Measurements from ENCODE around the gene PCDHGA7.
"Not testable (repeated sequence)": the region's sequence is repeated elsewhere in the genome, so short reads cannot be mapped to it uniquely, and the experiment has no call there.

PCDHGA7 gene

DNA sequence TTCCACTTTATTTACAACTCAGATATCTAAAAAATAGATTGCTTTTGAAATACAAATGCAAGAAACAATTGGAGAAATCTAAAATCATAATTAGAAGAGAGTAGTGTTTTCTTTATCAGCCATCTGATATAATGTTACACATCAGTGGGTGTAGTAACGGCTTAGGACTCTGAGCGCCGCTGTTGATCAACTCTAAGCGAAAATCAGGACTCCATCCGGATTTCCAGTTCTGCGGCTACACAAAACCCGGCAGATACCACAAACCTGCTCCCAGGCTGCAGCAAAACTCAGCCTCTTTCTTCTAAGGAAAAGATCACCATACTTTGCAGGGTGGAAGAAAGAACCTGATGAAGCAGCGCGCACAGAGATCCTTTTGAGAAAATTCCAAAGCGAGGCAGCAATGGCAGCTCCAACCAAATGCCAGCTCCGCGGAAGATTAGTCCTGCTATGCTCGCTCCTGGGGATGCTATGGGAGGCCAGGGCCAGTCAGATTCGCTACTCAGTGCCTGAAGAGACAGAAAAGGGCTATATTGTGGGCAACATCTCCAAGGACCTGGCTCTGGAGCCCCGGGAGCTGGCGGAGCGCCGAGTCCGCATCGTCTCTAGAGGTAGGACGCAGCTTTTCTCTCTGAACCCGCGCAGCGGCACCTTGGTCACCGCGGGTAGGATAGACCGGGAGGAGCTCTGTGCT is 20.2 kb downstream of the PCDHGA7 start, which contains the start of gene PCDHGA9:
Gene PCDHGA9, plus strand, starts transcription at position 226 of the 691 bp plus-strand sequence. Its CDS starts 175 bp downstream, at position 401.
- DNase-seq, result no peak

DNA sequence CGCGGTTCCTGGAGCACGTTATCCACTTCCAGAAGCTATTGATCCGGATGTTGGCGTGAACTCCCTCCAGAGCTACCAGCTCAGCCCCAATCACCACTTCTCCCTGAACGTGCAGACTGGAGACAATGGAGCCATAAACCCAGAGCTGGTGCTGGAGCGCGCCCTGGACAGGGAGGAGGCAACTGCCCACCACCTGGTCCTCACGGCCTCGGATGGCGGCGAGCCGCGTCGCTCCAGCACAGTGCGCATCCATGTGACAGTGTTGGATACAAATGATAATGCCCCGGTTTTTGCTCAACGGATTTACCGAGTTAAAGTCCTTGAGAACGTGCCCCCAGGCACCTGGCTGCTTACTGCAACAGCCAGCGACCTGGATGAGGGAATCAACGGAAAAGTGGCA is 20.8 kb downstream of the PCDHGA7 start:
- no peak for DNase-seq

DNA sequence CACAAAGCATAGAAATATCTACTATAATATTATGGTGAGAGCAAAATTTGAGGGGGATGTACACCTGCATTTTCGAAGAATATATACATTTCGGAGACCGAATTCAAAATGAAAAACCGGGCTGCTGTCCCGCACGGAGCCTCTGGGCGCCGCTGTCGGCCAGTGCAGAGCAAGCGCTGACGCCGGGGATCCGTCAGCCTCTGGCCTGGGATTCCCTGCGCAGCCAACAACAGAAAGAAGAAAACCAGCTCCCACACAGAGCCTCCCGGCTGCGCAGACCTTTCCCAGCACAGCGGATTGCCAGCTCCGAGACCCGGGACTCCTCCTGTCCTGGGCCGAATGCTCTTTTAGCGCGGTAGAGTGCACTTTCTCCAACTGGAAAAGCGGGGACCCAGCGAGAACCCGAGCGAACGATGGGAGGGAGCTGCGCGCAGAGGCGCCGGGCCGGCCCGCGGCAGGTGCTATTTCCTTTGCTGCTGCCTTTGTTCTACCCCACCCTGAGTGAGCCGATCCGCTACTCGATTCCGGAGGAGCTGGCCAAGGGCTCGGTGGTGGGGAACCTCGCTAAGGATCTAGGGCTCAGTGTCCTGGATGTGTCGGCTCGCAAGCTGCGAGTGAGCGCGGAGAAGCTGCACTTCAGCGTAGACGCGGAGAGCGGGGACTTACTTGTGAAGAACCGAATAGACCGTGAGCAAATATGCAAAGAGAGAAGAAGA is 25.4 kb downstream of the PCDHGA7 start, which contains the start of gene PCDHGB6:
Gene PCDHGB6, plus strand, starts transcription at position 232 of the 716 bp plus-strand sequence. Its CDS starts 182 bp downstream, at position 414.
- not testable (repeated sequence) for DNase-seq

DNA sequence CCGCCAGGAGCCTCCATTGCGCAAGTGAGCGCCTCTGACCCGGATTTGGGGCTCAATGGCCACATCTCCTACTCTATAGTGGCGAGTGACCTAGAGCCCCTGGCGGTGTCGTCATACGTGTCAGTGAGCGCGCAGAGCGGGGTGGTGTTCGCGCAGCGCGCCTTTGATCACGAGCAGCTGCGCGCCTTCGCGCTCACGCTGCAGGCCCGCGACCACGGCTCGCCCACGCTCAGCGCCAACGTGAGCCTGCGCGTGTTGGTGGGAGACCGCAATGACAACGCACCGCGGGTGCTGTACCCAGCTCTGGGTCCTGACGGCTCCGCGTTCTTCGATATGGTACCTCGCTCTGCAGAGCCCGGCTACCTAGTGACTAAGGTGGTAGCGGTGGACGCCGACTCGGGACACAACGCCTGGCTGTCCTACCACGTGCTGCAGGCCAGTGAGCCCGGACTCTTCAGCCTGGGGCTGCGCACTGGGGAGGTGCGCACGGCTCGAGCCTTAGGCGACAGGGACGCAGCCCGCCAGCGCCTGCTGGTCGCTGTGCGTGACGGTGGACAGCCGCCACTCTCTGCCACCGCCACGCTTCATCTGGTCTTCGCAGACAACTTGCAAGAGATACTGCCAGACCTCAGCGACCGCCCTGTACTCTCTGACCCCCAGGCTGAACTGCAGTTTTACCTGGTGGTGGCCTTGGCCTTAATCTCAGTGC is 27.2 kb downstream of the PCDHGA7 start:
- no peak for DNase-seq

DNA sequence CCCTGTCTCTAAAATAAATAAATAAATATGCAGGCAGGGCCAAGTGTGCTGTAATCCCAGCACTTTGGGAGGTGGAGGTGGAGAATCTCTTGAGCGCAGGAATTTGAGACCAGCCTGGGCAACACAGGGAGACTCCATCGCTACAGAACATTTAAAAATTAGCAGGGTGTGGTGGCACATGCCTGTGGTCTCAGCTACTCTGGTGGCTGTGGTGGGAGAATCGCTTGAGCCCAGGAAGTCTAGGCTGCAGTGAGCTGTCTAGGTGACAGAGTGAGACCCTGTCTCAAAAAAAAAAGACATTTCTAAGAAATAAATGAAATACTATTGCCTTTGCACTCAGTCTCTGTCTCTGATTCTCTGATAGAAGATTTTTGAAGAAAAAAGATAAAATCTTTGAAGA is 29.0 kb downstream of the PCDHGA7 start:
- no peak for DNase-seq

DNA sequence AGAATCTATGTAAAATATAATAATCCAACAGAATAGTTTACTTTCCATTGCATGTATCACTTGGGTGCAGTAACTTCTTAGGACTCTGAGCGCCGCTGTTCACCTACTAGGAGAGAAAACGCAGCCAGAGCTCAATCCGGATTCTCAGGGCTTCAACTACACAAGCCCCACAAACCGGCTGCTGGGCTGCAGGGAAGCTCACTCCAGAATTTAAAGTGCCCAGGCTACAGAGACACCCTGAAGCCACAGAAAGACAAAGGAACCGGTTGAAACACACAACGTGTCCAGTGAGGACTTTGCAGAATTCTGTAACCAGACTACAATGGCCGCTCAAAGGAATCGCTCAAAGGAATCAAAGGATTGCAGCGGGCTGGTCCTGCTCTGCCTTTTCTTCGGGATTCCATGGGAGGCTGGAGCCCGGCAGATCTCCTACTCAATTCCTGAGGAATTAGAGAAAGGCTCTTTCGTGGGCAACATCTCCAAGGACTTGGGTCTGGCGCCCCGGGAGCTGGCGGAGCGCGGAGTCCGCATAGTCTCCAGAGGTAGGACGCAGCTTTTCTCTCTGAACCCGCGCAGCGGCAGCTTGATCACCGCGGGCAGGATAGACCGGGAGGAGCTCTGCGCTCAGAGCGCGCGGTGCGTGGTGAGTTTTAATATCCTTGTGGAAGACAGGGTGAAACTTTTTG is 30.5 kb downstream of the PCDHGA7 start, which contains the start of gene PCDHGA10:
Gene PCDHGA10, plus strand, starts transcription at position 134 of the 686 bp plus-strand sequence. Its CDS starts 189 bp downstream, at position 323.
- no peak for DNase-seq

DNA sequence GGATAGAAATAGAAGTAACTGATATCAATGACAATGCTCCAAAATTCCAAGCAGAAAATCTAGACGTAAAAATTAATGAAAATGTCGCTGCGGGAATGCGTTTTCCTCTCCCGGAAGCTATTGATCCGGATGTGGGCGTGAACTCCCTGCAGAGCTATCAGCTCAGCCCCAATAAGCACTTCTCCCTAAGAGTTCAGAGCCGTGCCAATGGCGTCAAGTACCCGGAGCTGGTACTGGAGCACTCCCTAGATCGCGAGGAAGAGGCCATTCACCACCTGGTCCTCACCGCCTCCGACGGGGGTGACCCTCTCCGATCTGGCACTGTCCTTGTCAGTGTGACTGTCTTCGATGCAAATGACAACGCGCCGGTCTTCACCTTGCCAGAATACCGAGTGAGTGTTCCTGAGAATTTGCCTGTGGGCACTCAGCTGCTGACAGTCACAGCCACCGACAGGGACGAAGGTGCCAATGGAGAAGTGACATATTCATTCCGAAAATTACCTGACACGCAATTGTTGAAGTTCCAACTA is 31.1 kb downstream of the PCDHGA7 start:
- DNase-seq, result no peak

DNA sequence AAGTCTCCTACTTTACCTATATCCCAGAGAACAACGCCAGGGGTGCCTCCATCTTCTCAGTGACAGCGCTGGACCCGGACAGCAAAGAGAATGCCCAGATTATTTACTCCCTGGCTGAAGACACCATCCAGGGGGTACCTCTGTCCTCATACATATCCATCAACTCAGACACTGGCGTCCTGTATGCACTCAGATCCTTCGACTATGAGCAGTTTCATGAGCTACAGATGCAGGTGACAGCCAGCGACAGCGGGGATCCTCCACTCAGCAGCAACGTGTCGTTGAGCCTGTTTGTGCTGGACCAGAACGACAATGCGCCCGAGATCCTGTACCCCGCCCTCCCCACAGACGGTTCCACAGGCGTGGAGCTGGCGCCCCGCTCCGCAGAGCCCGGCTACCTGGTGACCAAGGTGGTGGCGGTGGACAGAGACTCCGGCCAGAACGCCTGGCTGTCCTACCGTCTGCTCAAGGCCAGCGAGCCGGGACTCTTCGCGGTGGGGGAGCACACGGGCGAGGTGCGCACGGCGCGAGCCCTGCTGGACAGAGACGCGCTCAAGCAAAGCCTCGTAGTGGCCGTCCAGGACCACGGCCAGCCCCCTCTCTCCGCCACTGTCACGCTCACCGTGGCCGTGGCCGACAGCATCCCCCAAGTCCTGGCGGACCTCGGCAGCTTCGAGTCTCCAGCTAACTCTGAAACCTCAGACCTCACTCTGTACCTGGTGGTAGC is 32.2 kb downstream of the PCDHGA7 start:
- not testable (repeated sequence) for DNase-seq

DNA sequence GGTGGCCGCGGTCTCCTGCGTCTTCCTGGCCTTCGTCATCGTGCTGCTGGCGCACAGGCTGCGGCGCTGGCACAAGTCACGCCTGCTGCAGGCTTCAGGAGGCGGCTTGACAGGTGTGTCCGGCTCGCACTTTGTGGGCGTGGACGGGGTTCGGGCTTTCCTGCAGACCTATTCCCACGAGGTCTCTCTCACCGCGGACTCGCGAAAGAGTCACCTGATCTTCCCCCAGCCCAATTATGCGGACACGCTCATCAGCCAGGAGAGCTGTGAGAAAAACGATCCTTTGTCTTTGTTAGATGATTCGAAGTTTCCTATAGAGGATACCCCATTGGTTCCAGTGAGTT is 32.7 kb downstream of the PCDHGA7 start:
- DNase-seq, result not testable (repeated sequence)

DNA sequence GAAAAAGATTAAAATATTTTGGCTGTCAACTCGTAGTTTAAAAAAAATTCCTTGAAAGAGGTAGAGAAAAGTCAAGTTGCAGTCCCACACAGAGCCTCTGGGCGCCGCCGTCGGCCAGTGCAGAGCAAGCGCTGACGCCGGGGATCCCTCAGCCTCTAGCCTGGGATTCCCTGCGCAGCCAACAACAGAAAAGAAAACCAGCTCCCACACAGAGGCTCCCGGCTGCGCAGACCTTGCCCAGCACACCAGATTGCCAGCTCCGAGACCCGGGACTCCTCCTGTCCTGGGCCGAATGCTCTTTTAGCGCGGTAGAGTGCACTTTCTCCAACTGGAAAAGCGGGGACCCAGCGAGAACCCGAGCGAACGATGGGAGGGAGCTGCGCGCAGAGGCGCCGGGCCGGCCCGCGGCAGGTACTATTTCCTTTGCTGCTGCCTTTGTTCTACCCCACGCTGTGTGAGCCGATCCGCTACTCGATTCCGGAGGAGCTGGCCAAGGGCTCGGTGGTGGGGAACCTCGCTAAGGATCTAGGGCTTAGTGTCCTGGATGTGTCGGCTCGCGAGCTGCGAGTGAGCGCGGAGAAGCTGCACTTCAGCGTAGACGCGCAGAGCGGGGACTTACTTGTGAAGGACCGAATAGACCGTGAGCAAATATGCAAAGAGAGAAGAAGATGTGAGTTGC is 35.1 kb downstream of the PCDHGA7 start, which contains the start of gene PCDHGB7:
Gene PCDHGB7, plus strand, starts transcription at position 184 of the 679 bp plus-strand sequence. Its CDS starts 183 bp downstream, at position 367.
- DNase-seq, result not testable (repeated sequence)

DNA sequence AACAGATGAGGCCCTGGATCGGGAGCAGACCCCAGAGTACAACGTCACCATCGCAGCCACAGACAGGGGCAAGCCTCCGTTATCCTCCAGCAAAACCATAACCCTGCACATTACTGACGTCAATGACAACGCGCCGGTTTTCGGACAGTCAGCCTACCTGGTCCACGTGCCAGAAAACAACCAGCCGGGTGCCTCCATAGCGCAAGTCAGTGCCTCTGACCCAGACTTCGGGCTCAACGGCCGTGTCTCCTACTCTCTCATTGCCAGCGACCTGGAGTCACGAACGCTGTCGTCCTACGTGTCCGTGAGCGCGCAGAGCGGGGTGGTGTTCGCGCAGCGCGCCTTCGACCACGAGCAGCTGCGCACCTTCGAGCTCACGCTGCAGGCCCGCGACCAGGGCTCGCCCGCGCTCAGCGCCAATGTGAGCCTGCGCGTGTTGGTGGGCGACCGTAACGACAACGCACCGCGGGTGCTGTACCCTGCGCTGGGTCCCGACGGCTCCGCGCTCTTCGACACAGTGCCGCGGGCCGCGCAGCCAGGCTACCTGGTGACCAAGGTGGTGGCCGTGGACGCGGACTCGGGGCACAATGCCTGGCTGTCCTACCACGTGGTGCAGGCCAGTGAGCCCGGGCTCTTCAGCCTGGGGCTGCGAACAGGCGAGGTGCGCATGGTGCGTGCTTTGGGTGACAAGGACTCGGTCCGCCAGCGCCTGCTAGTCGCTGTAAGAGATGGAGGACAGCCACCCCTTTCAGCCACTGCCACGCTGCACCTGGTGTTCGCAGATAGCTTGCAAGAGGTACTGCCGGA is 36.7 kb downstream of the PCDHGA7 start:
- no peak for DNase-seq

DNA sequence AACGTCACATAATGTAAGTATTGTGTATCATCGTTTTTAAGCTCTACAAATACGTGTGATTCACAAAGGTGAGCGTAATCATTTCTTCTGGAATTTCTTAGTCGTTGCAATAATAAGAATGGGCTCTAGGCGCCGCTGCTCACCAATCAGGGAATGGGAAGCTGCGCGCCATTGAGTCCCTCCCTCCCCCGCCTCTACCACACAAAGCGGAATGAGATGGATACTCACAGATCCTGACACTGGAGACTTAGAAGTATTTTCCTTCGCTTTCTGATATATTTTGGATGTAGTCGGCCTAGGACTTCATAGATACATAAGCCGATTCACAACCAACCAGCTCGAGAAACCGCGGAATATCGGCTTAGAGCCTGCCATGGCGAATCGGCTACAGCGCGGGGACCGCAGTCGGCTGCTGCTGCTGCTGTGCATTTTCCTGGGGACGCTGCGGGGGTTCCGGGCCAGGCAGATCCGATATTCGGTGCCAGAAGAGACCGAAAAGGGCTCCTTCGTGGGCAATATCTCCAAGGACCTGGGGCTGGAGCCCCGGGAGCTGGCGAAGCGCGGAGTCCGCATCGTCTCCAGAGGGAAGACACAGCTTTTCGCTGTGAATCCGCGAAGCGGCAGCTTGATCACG is 38.4 kb downstream of the PCDHGA7 start, which contains the start of gene PCDHGA11:
Gene PCDHGA11, plus strand, starts transcription at position 197 of the 634 bp plus-strand sequence. Its CDS starts 177 bp downstream, at position 374.
- no peak for DNase-seq

DNA sequence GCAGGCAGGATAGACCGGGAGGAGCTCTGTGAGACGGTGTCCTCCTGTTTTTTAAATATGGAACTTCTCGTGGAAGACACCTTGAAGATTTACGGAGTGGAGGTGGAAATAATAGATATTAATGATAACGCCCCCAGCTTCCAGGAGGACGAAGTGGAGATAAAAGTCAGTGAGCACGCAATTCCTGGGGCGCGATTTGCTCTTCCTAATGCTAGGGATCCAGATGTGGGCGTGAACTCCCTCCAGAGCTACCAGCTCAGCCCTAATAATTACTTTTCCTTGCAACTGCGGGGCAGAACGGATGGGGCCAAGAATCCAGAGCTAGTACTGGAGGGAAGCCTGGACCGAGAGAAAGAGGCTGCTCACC is 38.9 kb downstream of the PCDHGA7 start:
- DNase-seq, result no peak

DNA sequence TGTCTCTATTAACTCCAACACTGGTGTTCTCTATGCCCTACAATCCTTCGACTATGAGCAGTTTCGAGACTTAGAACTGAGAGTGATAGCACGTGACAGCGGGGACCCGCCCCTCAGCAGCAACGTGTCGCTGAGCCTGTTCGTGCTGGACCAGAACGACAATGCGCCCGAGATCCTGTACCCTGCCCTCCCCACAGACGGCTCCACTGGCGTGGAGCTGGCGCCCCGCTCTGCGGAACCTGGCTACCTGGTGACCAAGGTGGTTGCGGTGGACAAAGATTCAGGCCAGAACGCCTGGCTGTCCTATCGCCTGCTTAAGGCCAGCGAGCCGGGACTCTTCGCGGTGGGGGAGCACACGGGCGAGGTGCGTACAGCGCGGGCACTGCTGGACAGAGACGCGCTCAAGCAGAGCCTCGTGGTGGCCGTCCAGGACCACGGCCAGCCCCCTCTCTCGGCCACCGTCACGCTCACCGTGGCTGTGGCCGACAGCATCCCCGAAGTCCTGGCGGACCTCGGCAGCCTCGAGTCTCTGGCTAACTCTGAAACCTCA is 40.3 kb downstream of the PCDHGA7 start:
- DNase-seq, result no peak

DNA sequence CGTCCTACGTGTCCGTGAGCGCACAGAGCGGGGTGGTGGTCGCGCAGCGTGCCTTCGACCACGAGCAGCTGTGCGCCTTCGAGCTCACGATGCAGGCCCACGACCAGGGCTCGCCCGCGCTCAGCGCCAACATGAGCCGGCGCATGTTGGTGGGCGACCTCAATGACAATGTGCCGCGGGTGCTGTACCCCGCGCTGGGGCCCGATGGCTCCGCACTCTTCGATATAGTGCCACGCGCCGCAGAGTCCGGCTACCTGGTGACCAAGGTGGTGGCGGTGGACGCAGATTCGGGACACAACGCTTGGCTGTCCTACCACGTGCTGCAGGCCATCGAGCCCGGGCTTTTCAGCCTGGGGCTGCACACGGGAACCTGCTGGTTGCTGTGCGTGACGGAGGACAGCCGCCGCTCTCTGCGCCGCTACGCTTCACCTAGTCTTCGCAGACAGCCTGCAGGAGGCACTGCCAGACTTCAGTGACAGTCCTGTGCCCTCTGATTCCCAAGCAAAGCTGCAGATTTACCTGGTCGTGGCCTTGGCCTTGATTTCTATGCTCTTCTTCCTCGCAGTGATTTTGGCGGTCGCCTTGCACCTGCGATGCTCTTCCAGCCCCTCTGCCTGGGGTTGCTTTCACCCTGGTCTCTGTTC is 45.4 kb downstream of the PCDHGA7 start:
- DNase-seq, result no peak

DNA sequence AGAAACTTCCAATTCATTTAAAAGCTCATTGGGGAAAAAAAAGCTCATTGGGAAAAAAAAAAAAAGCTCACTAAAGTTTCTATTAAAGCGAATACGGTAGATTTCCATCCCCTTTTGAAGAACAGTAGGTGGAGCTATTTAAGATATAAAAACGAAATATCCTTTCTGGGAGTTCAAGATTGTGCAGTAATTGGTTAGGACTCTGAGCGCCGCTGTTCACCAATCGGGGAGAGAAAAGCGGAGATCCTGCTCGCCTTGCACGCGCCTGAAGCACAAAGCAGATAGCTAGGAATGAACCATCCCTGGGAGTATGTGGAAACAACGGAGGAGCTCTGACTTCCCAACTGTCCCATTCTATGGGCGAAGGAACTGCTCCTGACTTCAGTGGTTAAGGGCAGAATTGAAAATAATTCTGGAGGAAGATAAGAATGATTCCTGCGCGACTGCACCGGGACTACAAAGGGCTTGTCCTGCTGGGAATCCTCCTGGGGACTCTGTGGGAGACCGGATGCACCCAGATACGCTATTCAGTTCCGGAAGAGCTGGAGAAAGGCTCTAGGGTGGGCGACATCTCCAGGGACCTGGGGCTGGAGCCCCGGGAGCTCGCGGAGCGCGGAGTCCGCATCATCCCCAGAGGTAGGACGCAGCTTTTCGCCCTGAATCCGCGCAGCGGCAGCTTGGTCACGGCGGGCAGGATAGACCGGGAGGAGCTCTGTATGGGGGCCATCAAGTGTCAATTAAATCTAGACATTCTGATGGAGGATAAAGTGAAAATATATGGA is 48.0 kb downstream of the PCDHGA7 start, which contains the start of gene PCDHGA12:
Gene PCDHGA12, plus strand, starts transcription at position 176 of the 782 bp plus-strand sequence. Its CDS starts 253 bp downstream, at position 429.
- DNase-seq, result no peak

DNA sequence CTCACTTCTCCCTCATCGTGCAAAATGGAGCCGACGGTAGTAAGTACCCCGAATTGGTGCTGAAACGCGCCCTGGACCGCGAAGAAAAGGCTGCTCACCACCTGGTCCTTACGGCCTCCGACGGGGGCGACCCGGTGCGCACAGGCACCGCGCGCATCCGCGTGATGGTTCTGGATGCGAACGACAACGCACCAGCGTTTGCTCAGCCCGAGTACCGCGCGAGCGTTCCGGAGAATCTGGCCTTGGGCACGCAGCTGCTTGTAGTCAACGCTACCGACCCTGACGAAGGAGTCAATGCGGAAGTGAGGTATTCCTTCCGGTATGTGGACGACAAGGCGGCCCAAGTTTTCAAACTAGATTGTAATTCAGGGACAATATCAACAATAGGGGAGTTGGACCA is 48.7 kb downstream of the PCDHGA7 start:
- no peak for DNase-seq

DNA sequence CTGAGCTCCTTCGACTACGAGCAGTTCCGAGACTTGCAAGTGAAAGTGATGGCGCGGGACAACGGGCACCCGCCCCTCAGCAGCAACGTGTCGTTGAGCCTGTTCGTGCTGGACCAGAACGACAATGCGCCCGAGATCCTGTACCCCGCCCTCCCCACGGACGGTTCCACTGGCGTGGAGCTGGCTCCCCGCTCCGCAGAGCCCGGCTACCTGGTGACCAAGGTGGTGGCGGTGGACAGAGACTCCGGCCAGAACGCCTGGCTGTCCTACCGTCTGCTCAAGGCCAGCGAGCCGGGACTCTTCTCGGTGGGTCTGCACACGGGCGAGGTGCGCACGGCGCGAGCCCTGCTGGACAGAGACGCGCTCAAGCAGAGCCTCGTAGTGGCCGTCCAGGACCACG is 49.8 kb downstream of the PCDHGA7 start:
- DNase-seq, result not testable (repeated sequence)

Measured in NCI-H2227 treated with DMSO at 0.1 percent for 48 hours (cell line).